Naive thymus-derived CD8-positive, alpha-beta T cell (primary cell): ENCODE data around the gene ROPN1B. TPM values are rescaled to one million over a fixed set of nuclear protein-coding genes. Genes with fewer than 3 reads are reported as not detected.
A peak's percentile ranks its signal among the peaks of the same experiment; 100 is the strongest.

Experiments
- ATAC-seq, 2 donors: fragments of 150-1000 bp; cut with Tn5 transposase in 1 of 2; sonication (Bioruptor Pico), chemical (Tn5 transposase) in 1 of 2; 1 replicate in 1 of 2; 2 replicates in 1 of 2; pipeline ENCODE4 v1.10.0; 2021; ENCODE audit warnings: mild to moderate bottlenecking in 2 of 2, moderate library complexity in 2 of 2
- POLR2A ChIA-PET: fragments of 350-600 bp; sonication (Branson Sonifier 250); formaldehyde crosslinking; loops from one replicate; lab custom pipeline; 2021; ENCODE audit warnings: antibody characterized with exemption; lab: Charles Lee
- DNase-seq, 10 donors: peaks; one replicate each; pipeline versions ENCODE4 v3.0.0 to v3.0.0-alpha.2; 2020 to 2022
- H3K27ac Mint-ChIP-seq, 10 donors: one replicate each; pipeline ENCODE4 v1.8.0; 2020 to 2022; ENCODE audit warnings: mild to moderate bottlenecking in 10 of 10, mixed read lengths in 10 of 10, moderate library complexity in 4 of 10, inconsistent platforms in 1 of 10
- H3K27me3 Mint-ChIP-seq, 5 donors: one replicate each; pipeline ENCODE4 v1.8.0; 2021 to 2022; ENCODE audit warnings: mixed read lengths in 5 of 5
- H3K36me3 Mint-ChIP-seq, 3 donors: one replicate each; pipeline ENCODE4 v1.8.0; 2020 to 2022; ENCODE audit warnings: mixed read lengths in 3 of 3, mild to moderate bottlenecking in 2 of 3, inconsistent platforms in 1 of 3
- H3K4me1 Mint-ChIP-seq, 4 donors: one replicate each; pipeline ENCODE4 v1.8.0; 2021 to 2022; ENCODE audit warnings: mixed read lengths in 4 of 4
- H3K4me3 Mint-ChIP-seq, 10 donors: one replicate each; pipeline ENCODE4 v1.8.0; 2020 to 2022; ENCODE audit warnings: mild to moderate bottlenecking in 10 of 10, mixed read lengths in 10 of 10, moderate library complexity in 6 of 10, inconsistent platforms in 1 of 10
- H3K9me3 Mint-ChIP-seq, 9 donors: one replicate each; pipeline ENCODE4 v1.8.0; 2020 to 2022; ENCODE audit warnings: mixed read lengths in 9 of 9, mild to moderate bottlenecking in 3 of 9, inconsistent platforms in 1 of 9, moderate library complexity in 1 of 9
- polyA plus RNA-seq, 3 donors: library from polyadenylated mRNA; unstranded; fragments of 300-500 nt; fragmentation: Illumina TruSeq; gene quantifications; one replicate each; pipeline ENCODE4 v1.2.3, GENCODE V29; 2021
- total RNA-seq, 8 experiments: library from RNA in 2 of 8; stranded (reverse) in 2 of 8; gene quantifications; one replicate each; pipeline ENCODE4 v1.2.3 and lab custom pipeline; 2021 to 2026

ROPN1B gene
- total and polyA plus RNA-seq, 5 experiments from 2014 or later = not detected

DNA sequence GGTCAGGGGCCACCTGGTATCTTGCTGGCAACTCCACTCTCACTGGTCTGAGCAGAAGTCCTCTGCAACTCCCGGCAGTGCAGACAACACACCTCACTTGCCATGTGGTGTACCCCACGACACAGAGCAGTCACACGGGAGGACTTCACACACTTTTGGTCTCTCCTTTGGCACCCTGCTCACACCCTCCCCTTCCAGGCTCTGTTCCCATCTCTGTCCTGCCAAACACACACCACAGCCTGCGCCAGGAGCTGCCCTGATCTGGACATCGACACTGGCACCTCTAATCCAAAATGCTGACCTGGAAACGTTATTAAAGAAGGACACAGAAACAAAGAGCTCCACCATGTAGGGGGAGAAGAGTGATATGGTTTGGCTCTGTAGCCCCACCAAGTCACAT lies 57.8 kb downstream of the ROPN1B start:
- H3K4me1 Mint-ChIP-seq = peaks cover 6 to 12% (median 9%) of the 10 kb centered on the region in 4 donors
- DNase-seq = no peak
- H3K36me3 Mint-ChIP-seq = peaks cover 21 to 70% (median 61%) of the 10 kb centered on the region in 3 donors
- no peaks in the 10 kb centered on the region for H3K27me3 Mint-ChIP-seq
- peaks cover 0 to 22% (median 13%) of the 10 kb centered on the region in 9 donors for H3K9me3 Mint-ChIP-seq
- POLR2A ChIA-PET = no interaction called here
- no peak for ATAC-seq
- peak overlapping the region in 2 of 10 donors; percentile 70 to 87 for H3K27ac Mint-ChIP-seq
- peak overlapping the region in 1 of 10 donors; percentile 23 for H3K4me3 Mint-ChIP-seq

DNA sequence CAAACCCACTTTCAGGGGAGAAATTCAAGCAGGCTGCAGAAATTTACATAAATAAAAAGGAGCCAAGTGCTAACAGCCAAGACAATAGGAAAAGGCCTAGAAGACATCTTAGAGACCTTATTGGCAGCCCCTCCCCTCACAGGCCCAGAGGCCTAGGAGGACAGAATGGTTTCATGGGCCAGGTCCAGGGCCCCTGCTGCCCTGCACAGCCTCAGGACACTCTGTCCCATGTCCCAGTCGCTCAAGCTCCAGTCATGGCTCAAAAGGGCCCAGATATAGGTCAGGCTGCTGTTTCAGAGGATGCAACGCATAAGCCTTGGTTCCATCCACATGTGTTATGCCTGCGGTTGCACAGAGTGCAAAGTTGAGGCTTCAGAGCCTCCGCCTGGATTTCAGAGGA lies 59.1 kb downstream of the ROPN1B start:
- Mint-ChIP-seq H3K27ac (no peak overlapping the region), H3K27me3 (no peaks in the 10 kb centered on the region), H3K4me1 (peaks cover 6 to 12% (median 11%) of the 10 kb centered on the region in 4 donors), H3K36me3 (peaks cover 24 to 71% (median 62%) of the 10 kb centered on the region in 3 donors), H3K9me3 (peaks cover 0 to 22% (median 13%) of the 10 kb centered on the region in 9 donors), H3K4me3 (no peak overlapping the region)
- ATAC-seq = no peak
- POLR2A ChIA-PET = no interaction called here
- no peak for DNase-seq

GRCh38 chr3:126029241-126029640 lies 60.3 kb downstream of the ROPN1B start:
- H3K27ac Mint-ChIP-seq = no peak overlapping the region
- DNase-seq (no peak), ATAC-seq (no peak)
- H3K27me3 Mint-ChIP-seq = no peaks in the 10 kb centered on the region
- H3K36me3 Mint-ChIP-seq = peaks cover 27 to 77% (median 67%) of the 10 kb centered on the region in 3 donors
- peaks cover 0 to 22% (median 13%) of the 10 kb centered on the region in 9 donors for H3K9me3 Mint-ChIP-seq
- peaks cover 6 to 12% (median 11%) of the 10 kb centered on the region in 4 donors for H3K4me1 Mint-ChIP-seq
- H3K4me3 Mint-ChIP-seq = no peak overlapping the region
- POLR2A ChIA-PET = no interaction called here

DNA sequence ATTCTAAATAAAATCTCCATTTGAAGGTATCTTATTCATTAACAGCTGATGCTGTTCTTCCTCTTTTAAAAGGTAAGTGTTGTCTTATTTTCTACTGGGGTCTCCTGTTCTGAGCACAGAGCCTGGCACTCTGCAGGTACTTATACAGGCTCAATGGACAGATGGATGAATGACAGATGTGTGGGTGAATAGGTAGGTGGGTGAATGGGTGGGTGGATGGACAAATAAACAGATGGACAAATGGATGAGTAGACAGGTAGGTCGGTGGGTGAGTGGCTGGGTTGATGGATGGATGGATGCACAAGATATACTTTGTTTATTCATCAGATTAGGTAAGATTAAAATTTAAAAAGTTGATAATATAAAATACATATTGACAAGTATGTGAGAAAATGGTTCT lies 61.5 kb downstream of the ROPN1B start:
- ATAC-seq (no peak), DNase-seq (no peak)
- peaks cover 6 to 16% (median 11%) of the 10 kb centered on the region in 4 donors for H3K4me1 Mint-ChIP-seq
- POLR2A ChIA-PET = no interaction called here
- no peak overlapping the region for H3K27ac Mint-ChIP-seq
- H3K4me3 Mint-ChIP-seq = no peak overlapping the region
- peaks cover 35 to 79% (median 68%) of the 10 kb centered on the region in 3 donors for H3K36me3 Mint-ChIP-seq
- peaks cover 0 to 22% (median 13%) of the 10 kb centered on the region in 9 donors for H3K9me3 Mint-ChIP-seq
- H3K27me3 Mint-ChIP-seq = no peaks in the 10 kb centered on the region

- POLR2A ChIA-PET = no interaction called here
- Mint-ChIP-seq H3K36me3 (peaks cover 35 to 73% (median 64%) of the 10 kb centered on the region in 3 donors), H3K4me1 (peaks cover 0 to 16% (median 4%) of the 10 kb centered on the region in 4 donors), H3K4me3 (no peak overlapping the region), H3K27me3 (no peaks in the 10 kb centered on the region), H3K27ac (no peak overlapping the region), H3K9me3 (peaks cover 0 to 22% (median 13%) of the 10 kb centered on the region in 9 donors)
- no peak for DNase-seq
- no peak for ATAC-seq
Observed at GRCh38 chr3:126031981-126032471, 63.0 kb downstream of the ROPN1B start.

Other genes with a start within 250 kb of the ROPN1B start
- 10 to 100 TPM; 32.8 to 34.6 TPM for gene SLC41A3, start 114.9 kb downstream of the ROPN1B start, total RNA-seq
- 10 to 100 TPM; 21.4 to 26.9 (median 24.3) TPM for gene SLC41A3, start 114.9 kb downstream of the ROPN1B start, polyA plus RNA-seq
- gene ALDH1L1, start 211.4 kb downstream of the ROPN1B start, total RNA-seq = not detected
- not detected for gene ALDH1L1, start 211.4 kb downstream of the ROPN1B start, polyA plus RNA-seq